ENCODE results near the gene SYDE2. TPM values are rescaled to one million over a fixed set of nuclear protein-coding genes. Genes with fewer than 3 reads are reported as not detected.
A peak's percentile ranks its signal among the peaks of the same experiment; 100 is the strongest.
"Not testable (repeated sequence)": the region's sequence is repeated elsewhere in the genome, so short reads cannot be mapped to it uniquely, and the experiment has no call there.

The SYDE2 gene
- 10 to 100 TPM in 3 of 4 donors, 1 to 10 TPM in 1; 3.3 to 20.8 (median 14.2) TPM for total RNA-seq

- H3K4me3 ChIP-seq, result peak within 1 kb of the TSS; percentile 84 to 91 (median 88)
- H3K9me3 ChIP-seq, result no peaks in the 10 kb centered on the region
- no peaks in the 10 kb centered on the region for H3K27me3 ChIP-seq
- H3K4me1 ChIP-seq, result peaks cover 0 to 3% (median 0%) of the 10 kb centered on the region in 4 donors
- no peaks in the 10 kb centered on the region for H3K36me3 ChIP-seq
- peak within 1 kb of the TSS; percentile 94 to 99 (median 96) for H3K27ac ChIP-seq
- TF ChIP-seq CTCF (IDR thresholded peaks at IDR 0.05) (no peak), POLR2A (IDR thresholded peaks at IDR 0.05) (peak; percentile 74 to 83)
- DNase-seq, result peak; percentile 69 to 89 (median 89)
Measured at GRCh38 chr1:85200463-85201339, at the start of gene SYDE2. Gene SYDE2 (minus strand): TSS chr1:85201016. CDS start chr1:85200996, 20 bp downstream.

GRCh38 chr1:85249042-85249441 lies 48.2 kb upstream of the SYDE2 start:
- not testable (repeated sequence) for H3K4me1 ChIP-seq, DNase-seq, H3K27ac ChIP-seq, H3K27me3 ChIP-seq, H3K4me3 ChIP-seq, H3K9me3 ChIP-seq
- peaks cover 0 to 18% (median 0%) of the 10 kb centered on the region in 3 donors for H3K36me3 ChIP-seq

GRCh38 chr1:85245891-85246290 lies 45.1 kb upstream of the SYDE2 start:
- Histone ChIP-seq H3K9me3 (no peaks in the 10 kb centered on the region), H3K27me3 (no peaks in the 10 kb centered on the region), H3K4me1 (no peaks in the 10 kb centered on the region), H3K36me3 (no peaks in the 10 kb centered on the region), H3K4me3 (no peak overlapping the region), H3K27ac (no peak overlapping the region)
- no peak for DNase-seq
- TF ChIP-seq POLR2A (IDR thresholded peaks at IDR 0.05) (no peak), CTCF (IDR thresholded peaks at IDR 0.05) (no peak)

- no peak overlapping the region for H3K4me3 ChIP-seq
- no peaks in the 10 kb centered on the region for H3K36me3 ChIP-seq
- no peaks in the 10 kb centered on the region for H3K27me3 ChIP-seq
- no peak overlapping the region for H3K27ac ChIP-seq
- no peak for DNase-seq
- H3K9me3 ChIP-seq, result no peaks in the 10 kb centered on the region
- TF ChIP-seq POLR2A (IDR thresholded peaks at IDR 0.05), result no peak
- no peak for TF ChIP-seq CTCF (IDR thresholded peaks at IDR 0.05)
- H3K4me1 ChIP-seq, result no peaks in the 10 kb centered on the region
Measured at GRCh38 chr1:85245456-85245855, 44.6 kb upstream of the SYDE2 start.

- DNase-seq, result no peak
- Histone ChIP-seq H3K4me3 (no peak overlapping the region), H3K9me3 (no peaks in the 10 kb centered on the region), H3K36me3 (no peaks in the 10 kb centered on the region), H3K4me1 (no peaks in the 10 kb centered on the region), H3K27me3 (no peaks in the 10 kb centered on the region), H3K27ac (no peak overlapping the region)
- TF ChIP-seq POLR2A (IDR thresholded peaks at IDR 0.05) (no peak), CTCF (IDR thresholded peaks at IDR 0.05) (no peak)
Measured at GRCh38 chr1:85244271-85245061, 43.6 kb upstream of the SYDE2 start.

GRCh38 chr1:85243372-85243771 lies 42.6 kb upstream of the SYDE2 start:
- TF ChIP-seq CTCF (IDR thresholded peaks at IDR 0.05), result no peak
- no peak for TF ChIP-seq POLR2A (IDR thresholded peaks at IDR 0.05)
- DNase-seq, result no peak
- no peaks in the 10 kb centered on the region for H3K9me3 ChIP-seq
- H3K27ac ChIP-seq, result no peak overlapping the region
- no peaks in the 10 kb centered on the region for H3K27me3 ChIP-seq
- H3K4me3 ChIP-seq, result no peak overlapping the region
- no peaks in the 10 kb centered on the region for H3K36me3 ChIP-seq
- H3K4me1 ChIP-seq, result no peaks in the 10 kb centered on the region

Data from Peyer's patch (tissue), 4 donors.